Activated gamma-delta T cell treated with anti-CD3 and anti-CD28 coated beads, Interleukin-2, amount 50 U/mL, for 16 hours (primary cell): Measurements from ENCODE around the gene CAPN2.

Source experiments
- DNase-seq: peaks from one replicate; pipeline ENCODE4 v3.0.0-alpha.2; 2020; ENCODE audit warnings: low read depth

The CAPN2 gene

GRCh38 chr1:223702735-223703667 lies 9.3 kb upstream of the CAPN2 start:
- no peak for DNase-seq

- DNase-seq: no peak
Observed at GRCh38 chr1:223703668-223704013, 8.7 kb upstream of the CAPN2 start.

GRCh38 chr1:223704921-223705878 lies 7.1 kb upstream of the CAPN2 start:
- no peak for DNase-seq

GRCh38 chr1:223706077-223706973 lies 6.0 kb upstream of the CAPN2 start:
- no peak for DNase-seq

GRCh38 chr1:223707256-223708000 lies 4.9 kb upstream of the CAPN2 start:
- DNase-seq: no peak

GRCh38 chr1:223708001-223708359 lies 4.4 kb upstream of the CAPN2 start:
- DNase-seq: no peak

- DNase-seq: no peak
Observed at GRCh38 chr1:223708651-223709268, 3.6 kb upstream of the CAPN2 start.

- DNase-seq: no peak
Observed at GRCh38 chr1:223709598-223709997, 2.7 kb upstream of the CAPN2 start.

GRCh38 chr1:223710179-223711133 lies 1.9 kb upstream of the CAPN2 start:
- no peak for DNase-seq

GRCh38 chr1:223711173-223711572 lies 1.2 kb upstream of the CAPN2 start:
- no peak for DNase-seq

GRCh38 chr1:223711747-223712193 lies 569 bp upstream of the CAPN2 start:
- no peak for DNase-seq

GRCh38 chr1:223712850-223713474 lies 623 bp downstream of the CAPN2 start:
- DNase-seq: no peak

- no peak for DNase-seq
Observed at GRCh38 chr1:223713546-223714420, 1.4 kb downstream of the CAPN2 start.

- no peak for DNase-seq
Observed at GRCh38 chr1:223714421-223714724, 2.0 kb downstream of the CAPN2 start.

- DNase-seq: no peak
Observed at GRCh38 chr1:223714849-223715603, 2.7 kb downstream of the CAPN2 start.

- DNase-seq: no peak
Observed at GRCh38 chr1:223715604-223716172, 3.3 kb downstream of the CAPN2 start.

- peak; percentile 37 for DNase-seq
Observed at GRCh38 chr1:223716302-223716862, 4.0 kb downstream of the CAPN2 start.
